Kidney tubule cell (primary cell): Measurements from ENCODE around the gene ASH1L.
"Not testable (repeated sequence)": the region's sequence is repeated elsewhere in the genome, so short reads cannot be mapped to it uniquely, and the experiment has no call there.

Source experiments
- DNase-seq: peaks from one replicate; pipeline ENCODE4 v3.0.0-alpha.2; 2018; ENCODE audit warnings: low spot score

Gene ASH1L

DNA sequence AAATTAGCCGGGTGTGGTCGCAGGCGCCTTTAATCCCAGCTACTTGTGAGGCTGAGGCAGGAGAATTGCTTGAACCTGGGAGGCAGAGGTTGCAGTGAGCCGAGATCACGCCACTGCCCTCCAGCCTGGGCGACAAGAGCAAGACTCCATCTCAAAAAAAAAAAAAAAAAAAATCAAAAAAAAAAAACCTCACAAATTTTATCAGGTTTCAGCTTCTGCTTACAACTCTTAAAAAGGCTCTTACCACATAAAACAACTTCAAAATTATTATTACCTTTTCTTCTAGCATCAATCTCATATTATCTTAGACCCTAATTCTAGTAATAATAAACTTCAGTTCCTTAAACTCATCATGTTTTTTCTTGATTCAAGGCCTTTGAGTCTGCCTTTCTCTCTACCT, 120.2 kb downstream of the ASH1L start:
- not testable (repeated sequence) for DNase-seq

DNA sequence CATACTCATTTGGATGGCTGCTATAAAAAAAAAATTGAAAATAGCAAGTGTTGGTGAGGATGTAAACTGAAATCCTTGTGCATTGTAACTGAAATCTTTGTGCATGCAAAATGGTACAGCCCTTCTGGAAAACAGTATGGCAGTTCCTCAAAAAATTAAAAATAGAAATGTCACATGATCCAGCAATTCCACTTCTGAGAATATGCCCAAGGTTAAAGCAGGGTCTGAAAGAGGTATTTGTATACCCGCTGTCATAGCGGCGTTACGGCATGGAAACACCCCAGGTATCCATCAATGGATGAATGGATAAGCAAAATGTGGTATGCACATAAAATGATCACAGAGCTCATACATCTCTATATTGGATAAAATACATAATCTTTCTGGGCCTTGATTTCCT, 125.2 kb downstream of the ASH1L start:
- DNase-seq, result no peak

DNA sequence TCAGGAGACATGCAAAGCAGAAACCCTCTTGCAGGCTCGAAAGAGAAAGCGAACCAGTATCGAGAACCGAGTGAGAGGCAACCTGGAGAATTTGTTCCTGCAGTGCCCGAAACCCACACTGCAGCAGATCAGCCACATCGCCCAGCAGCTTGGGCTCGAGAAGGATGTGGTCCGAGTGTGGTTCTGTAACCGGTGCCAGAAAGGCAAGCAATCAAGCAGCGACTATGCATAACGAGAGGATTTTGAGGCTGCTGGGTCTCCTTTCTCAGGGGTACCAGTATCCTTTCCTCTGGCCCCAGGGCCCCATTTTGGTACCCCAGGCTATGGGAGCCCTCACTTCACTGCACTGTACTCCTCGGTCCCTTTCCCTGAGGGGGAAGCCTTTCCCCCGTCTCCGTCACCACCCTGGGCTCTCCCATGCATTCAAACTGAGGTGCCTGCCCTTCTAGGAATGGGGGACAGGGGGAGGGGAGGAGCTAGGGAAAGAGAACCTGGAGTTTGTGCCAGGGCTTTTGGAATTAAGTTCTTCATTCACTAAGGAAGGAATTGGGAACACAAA, 128.7 kb downstream of the ASH1L start:
- DNase-seq, result not testable (repeated sequence)

GRCh38 chr1:155433128-155433830, 129.3 kb downstream of the ASH1L start:
- not testable (repeated sequence) for DNase-seq

DNA sequence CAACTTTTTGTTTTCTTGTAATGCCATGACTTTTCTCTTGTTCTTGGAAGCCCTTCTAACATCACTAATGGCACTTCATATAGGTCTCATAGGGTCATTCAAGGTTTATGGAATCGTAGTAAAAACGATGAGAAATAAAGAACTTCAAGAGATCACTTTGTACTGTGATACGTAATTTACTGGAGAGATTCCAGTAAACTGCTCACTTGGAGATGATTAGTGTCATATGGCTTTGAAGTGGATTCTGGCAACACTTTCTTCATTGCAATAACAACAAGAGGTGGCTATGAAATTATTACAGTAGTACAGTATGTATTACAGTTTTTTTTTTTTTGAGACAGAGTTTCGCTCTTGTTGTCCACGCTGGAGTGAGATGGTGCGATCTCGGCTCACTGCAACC, 138.5 kb downstream of the ASH1L start:
- no peak for DNase-seq

DNA sequence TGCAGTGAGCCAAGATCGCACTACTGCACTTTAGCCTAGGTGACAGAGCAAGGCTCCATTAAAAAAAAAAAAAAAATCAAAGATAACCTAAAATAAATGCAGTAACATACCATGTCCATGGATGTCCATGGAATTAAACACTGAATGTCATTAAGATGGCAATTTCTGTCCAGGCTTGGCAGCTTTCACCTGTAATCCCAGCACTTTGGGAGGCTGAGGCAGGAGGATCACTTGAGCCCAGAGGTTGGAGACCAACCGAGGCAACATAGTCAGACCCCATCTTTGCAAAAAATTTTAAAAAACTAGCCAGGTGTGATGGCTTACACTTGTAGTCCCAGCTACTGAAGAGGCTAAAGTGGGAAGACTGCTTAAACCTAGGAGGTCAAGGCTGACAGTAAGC, 141.8 kb downstream of the ASH1L start:
- no peak for DNase-seq

GRCh38 chr1:155411840-155412239, 150.8 kb downstream of the ASH1L start:
- DNase-seq, result not testable (repeated sequence)

- DNase-seq, result no peak
These were observed 151.7 kb downstream of the ASH1L start for GRCh38 chr1:155410931-155411330.

- no peak for DNase-seq
These were observed 165.6 kb downstream of the ASH1L start for GRCh38 chr1:155396874-155397476.

DNA sequence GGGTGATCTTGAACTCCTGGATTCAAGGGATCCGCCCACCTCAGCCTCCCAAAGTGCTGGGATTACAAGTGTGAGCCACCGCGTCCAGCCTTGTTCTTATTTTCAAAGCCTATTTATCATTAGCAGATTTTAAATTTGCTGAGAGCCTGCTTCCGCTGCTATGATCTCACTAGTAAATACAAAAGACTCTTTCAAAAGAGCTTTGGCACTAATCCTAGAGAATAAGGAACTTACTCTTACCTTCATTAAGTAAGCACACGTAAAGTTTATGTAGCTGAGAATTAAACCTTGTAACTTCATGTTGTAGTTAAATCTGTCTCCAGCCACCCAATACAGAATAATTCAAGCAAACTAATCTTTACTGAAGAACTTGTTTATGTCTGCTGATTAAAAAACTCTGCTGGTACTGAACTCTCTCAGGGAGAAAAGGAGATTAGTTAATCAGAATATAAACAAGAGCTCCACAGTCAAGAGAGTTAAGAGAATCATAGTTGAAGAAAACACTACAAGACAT, 169.6 kb downstream of the ASH1L start:
- DNase-seq, result no peak

DNA sequence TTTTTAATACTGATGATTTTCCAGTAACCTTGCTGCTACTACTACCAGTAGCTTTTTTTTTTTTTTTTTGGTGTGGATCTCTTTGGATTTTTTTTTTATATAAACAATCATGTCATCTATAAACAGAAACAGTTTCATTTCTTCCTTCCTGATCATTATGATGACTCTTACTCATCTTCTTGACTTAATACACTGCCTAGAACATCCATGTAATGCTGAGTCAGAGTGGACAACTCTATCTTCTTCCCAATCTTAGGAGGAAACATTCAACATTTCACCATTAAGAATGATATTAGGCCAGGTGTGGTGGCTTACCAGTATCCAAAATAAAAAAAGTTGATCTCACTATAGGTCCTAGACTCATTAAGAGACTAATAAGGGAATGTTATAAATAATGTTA, 172.8 kb downstream of the ASH1L start:
- peak; percentile 18 for DNase-seq

DNA sequence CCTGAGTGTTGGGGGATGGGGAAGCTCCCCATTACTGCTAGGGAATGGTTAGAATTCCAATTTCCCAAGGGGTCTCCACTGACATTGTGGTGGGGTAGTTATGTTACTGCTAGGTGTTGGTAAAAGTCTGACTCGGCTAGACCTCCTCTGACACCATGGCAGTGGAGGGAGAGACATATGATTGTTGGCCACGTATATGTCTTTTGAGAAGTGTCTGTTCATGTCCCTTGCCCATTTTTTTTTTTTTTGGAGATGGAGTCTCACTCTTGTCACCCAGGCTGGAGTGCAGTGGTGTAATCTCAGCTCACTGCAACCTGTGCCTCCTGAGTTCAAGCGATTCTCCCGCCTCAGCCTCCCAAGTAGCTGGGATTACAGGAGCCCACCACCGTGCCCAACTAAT, 176.8 kb downstream of the ASH1L start:
- not testable (repeated sequence) for DNase-seq

GRCh38 chr1:155383406-155383805, 179.2 kb downstream of the ASH1L start:
- no peak for DNase-seq

GRCh38 chr1:155379631-155380090, 182.9 kb downstream of the ASH1L start:
- no peak for DNase-seq

GRCh38 chr1:155379180-155379579, 183.4 kb downstream of the ASH1L start:
- DNase-seq, result no peak

GRCh38 chr1:155360051-155360450, 202.6 kb downstream of the ASH1L start:
- no peak for DNase-seq

GRCh38 chr1:155352631-155353030, 210.0 kb downstream of the ASH1L start:
- no peak for DNase-seq

- no peak for DNase-seq
These were observed 219.8 kb downstream of the ASH1L start for GRCh38 chr1:155342842-155343241.

DNA sequence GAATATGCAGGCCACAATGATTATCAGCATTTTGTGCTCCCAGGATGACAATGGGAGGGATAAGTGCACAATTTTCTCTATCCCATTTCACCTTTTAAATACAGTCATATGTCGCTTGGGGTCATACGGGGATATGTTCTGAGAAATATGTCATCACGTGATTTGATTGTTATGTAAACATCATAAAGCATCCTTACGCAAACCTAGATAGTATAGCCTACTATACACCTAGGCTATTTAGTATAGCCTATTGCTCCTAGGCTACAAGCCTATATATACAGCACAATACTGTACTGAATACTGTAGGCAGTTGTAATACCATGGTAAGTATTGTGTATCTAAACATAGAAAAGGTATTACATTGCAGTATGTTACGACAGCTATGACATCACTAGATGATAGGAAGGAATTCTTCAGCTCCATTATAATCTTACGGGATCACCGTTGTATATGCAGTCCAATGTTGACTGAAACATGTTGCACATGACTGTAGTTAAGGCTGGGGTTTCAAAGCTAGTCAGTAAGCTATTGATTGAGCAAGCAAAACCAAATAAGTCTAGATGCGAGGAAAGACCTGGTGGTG, 223.0 kb downstream of the ASH1L start:
- DNase-seq, result no peak

- DNase-seq, result no peak
These were observed 227.6 kb downstream of the ASH1L start for GRCh38 chr1:155334962-155335361.

- no peak for DNase-seq
These were observed 232.5 kb downstream of the ASH1L start for GRCh38 chr1:155329980-155330598.

DNA sequence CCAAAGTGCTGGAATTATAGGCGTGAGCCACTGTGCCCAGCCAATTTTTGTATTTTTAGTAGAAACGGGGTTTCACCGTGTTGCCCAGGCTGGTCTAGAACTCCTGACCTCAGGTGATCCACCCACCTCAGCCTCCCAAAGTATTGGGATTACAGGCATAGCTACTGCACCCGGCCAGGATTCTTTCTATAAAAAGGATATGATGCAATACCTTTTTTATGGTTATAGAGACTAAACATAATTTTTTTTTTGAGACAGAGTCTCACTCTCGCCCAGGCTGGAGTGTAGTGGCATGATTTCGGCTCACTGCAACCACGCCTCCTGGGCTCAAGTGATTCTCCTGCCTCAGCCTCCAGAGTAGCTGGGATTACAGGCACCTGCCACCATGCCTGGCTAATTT, 233.7 kb downstream of the ASH1L start:
- DNase-seq, result not testable (repeated sequence)
